Medulla oblongata (tissue), 1 donor: ENCODE results near the gene RSL1D1.
A peak's percentile ranks its signal among the peaks of the same experiment; 100 is the strongest.
"Not testable (repeated sequence)": the region's sequence is repeated elsewhere in the genome, so short reads cannot be mapped to it uniquely, and the experiment has no call there.

Source experiments
- DNase-seq: peaks from one replicate; pipeline ENCODE4 v3.0.0-alpha.2; 2015; ENCODE audit errors: extremely low spot score

RSL1D1 gene

DNA sequence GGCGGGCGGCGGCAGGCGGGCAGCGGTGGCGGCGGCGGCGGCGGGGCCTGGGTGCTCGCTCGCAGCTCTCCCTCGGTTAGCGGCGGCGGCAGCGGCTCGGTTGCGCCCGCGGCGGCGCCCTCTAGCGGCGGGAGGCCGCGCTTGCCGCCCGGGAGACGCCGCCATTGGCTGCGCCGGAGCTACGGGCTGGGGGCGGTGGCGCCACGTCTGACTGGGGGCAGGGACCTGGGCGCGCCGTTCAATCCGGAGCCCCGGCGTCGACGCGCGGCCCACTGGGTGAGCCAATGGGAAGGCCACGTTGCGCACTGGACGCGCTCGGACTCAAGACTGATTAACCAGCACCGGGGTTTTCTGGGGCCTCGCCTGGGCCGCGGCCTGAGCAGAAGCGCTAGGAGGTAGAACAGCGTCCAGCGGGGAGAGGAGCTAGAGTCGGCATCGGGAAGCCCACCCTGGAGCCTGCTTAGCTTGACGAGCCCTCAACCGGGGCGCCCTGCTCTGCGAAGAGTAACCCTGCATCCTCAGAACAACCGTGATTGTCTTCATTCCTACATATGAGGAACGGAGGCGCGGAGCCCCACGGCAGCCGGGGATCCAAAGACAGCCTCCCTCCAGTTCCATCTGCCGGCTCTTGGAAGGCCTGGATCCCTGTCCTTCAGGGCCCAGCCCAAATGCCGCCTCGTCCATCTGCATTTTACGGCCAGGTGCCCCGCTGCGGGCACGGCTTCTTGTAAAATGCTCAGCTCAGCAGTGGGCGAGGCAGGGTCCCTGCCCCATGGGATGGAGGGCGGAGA lies 54.0 kb downstream of the RSL1D1 start, which contains the start of gene ZC3H7A:
ZC3H7A (minus strand) TSS at position 93 of the 791 bp plus-strand sequence. CDS start 14,904 bp downstream, outside the sequence.
- peak; percentile 97 for DNase-seq

DNA sequence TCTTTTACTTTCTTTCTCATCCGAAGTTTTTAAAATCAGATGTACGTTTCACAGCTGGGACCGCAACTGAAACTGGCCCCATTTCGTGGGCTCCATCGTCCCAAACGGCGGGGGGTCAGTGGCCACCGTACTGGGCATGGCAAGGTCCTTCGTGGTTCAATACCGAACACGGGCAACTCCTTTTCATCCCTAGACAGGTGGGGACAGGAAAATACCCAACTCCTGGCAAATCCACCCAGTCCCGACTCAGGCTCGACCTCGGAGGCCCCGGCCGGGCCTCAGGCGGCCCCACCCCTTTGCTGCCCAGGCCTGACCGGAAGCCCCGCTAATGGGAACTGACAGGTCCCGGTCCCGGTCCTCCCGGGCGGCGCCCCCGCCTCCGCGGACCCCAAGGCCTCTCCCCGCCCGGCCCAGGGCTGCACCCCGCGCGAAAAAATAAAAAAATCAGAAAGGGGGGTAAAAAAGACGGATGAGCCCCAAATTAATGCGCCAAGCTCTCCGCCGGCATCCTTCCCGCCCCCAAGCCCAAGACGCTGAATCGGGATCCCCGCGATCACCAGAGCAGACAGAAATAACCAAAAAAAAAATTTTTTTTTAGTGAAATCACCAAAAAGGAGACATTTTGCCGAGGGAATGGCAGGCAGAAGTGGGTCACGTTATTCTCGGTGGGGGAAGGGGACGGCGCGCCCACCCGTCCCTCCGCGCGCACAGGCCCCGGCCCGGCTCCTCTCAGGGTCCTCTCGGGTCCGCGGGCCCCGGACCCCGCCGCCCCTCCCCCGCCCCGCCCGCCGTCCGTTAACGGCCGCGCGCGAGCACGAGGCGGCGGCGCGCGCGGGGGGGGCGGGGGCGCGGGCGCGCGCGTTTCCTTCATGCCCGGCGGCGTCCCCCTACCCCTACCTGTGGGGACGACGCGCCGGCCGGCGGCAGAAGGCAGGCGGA lies 54.8 kb downstream of the RSL1D1 start:
- peak; percentile 54 for DNase-seq

- no peak for DNase-seq
These were observed 55.5 kb downstream of the RSL1D1 start for GRCh38 chr16:11795887-11796226.

DNA sequence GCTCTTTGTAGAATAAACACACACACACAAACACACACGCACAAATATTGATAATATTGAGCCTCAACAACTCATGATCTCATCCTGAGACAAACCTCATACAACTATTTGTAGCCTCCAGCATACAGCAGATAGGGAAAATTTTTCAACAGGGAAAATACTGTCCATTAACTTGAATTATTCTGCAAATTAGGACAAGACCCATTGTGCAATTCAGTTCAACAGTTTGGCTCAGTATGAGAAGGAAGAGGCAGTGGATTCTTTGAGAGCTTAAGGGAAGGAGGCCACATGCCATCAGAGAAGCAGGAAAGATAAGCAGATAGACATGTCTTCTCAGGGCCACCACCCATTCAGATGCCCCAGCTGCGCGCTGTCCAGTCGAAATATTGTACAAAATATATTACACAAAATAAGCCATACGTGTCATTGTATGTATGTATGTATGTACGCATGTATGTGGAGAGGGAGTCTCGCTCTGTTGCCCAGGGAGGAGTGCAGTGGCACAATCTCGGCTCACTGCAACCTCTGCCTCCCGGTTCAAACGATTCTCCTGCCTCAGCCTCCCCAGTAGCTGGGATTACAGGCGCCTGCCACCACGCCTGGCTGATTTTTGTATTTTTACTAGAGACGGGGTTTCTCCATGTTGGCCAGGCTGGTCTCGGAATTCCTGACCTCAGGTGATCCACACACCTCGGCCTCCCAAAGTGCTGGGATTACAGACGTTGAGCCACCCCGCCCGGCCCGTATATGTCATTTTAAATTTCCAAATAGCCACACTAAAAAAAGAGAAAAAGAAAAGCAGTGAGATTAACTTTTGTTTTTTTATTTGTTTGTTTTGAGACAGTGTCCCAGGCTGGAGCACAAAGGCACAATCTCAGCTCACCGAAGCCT lies 56.1 kb downstream of the RSL1D1 start:
- no peak for DNase-seq

GRCh38 chr16:11794447-11794846 lies 56.9 kb downstream of the RSL1D1 start:
- no peak for DNase-seq

GRCh38 chr16:11793840-11794239 lies 57.5 kb downstream of the RSL1D1 start:
- DNase-seq: no peak

GRCh38 chr16:11792410-11793241 lies 58.7 kb downstream of the RSL1D1 start:
- no peak for DNase-seq

- no peak for DNase-seq
These were observed 60.1 kb downstream of the RSL1D1 start for GRCh38 chr16:11791144-11791828.

DNA sequence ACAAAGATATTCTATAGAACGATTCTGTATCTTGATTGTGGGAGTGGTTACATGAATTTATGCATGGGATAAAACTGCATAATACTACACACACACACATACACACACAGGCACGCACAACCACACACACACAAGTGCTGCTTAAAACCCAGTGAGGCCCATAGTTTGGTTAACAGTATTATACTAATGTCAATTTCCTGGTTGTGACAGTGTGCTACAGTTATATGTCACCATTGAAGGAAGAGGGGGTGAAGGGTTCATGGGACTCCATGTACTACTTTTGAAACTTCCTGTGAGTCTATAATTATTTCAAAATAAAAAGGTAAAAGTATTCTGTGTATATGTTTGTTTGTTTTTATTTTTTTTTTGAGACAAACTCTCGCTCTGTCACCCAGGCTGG lies 62.4 kb downstream of the RSL1D1 start:
- DNase-seq: no peak

- DNase-seq: not testable (repeated sequence)
These were observed 66.3 kb downstream of the RSL1D1 start for GRCh38 chr16:11784980-11785599.

- DNase-seq: not testable (repeated sequence)
These were observed 67.0 kb downstream of the RSL1D1 start for GRCh38 chr16:11784381-11784780.

DNA sequence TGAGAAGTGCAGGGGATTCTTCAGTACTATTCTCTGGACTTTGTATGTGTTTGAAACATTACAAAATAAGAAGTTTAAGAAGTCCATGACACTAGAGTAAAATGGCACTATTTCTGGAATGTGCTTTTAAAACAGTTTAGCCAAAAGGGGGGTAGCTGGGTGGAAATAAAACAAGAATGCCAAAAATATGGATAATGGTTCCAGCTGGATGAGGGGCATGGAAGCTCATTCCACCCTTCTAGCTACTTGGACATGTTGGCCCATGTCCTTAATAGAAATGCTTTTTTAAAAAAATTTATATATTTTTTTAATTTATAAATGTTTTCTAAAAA lies 67.3 kb downstream of the RSL1D1 start:
- DNase-seq: no peak
